ENCODE data around the gene CIB4.

DNA sequence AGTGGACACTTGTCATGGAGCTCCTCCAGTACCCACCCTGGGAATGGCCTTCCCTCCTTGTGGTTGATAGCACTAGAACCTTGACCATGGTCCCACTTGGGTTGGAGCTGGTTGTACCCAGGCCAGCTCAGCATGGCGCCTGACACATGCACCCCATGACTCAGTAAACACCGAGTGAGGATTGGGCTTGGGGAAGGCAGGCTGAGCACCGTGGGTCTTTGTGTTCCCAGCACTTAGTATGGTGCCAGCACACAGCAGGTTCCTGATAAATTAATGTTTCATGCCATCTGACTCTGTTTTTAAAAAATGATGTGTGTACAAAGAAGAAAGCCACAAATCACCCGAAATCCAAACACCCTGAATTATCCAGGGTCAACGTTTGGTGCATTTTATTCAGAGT is 69.8 kb downstream of the CIB4 start:
- TF ChIP-seq GATA3 (IDR thresholded peaks at IDR 0.05; ENCODE audit: low read depth, low read length) (no peak), GATA2 (IDR thresholded peaks at IDR 0.05; ENCODE audit: low read depth, low read length) (no peak)
